Thoracic aorta (tissue), 2 donors: ENCODE results near the gene PPP3CA. TPM values are rescaled to one million over a fixed set of nuclear protein-coding genes. Genes with fewer than 3 reads are reported as not detected.
A peak's percentile ranks its signal among the peaks of the same experiment; 100 is the strongest.

Source experiments
- ATAC-seq: fragments of 150-250 bp; one replicate; pipeline ENCODE4 v1.8.0; 2017; ENCODE audit warnings: low read depth; ENCODE audit not compliant: insufficient number of reproducible peaks, low FRiP score
- DNase-seq: peaks from one replicate; pipeline ENCODE4 v3.0.0-alpha.2; 2020; ENCODE audit warnings: low spot score
- H3K27ac ChIP-seq, 2 donors: fragments of 200-600 bp; sonication (generic); 1 replicate in 1 of 2; 2 replicates in 1 of 2; pipeline ENCODE4 v1.5.1; 2016; ENCODE audit warnings: mild to moderate bottlenecking in 2 of 2, moderate library complexity in 2 of 2
- H3K27me3 ChIP-seq: fragments of 200-600 bp; sonication (generic); replicated peaks from 2 replicates; pipeline ENCODE4 v1.6.0; 2016; ENCODE audit warnings: mild to moderate bottlenecking; ENCODE audit not compliant: insufficient read depth
- H3K36me3 ChIP-seq: fragments of 200-600 bp; sonication (generic); one replicate; pipeline ENCODE4 v1.5.1; 2016
- H3K4me1 ChIP-seq, 2 donors: fragments of 200-600 bp; sonication (generic); 1 replicate in 1 of 2; 2 replicates in 1 of 2; pipeline versions ENCODE4 v1.5.1 to v1.6.0; 2016; ENCODE audit warnings: low read depth in 2 of 2, mild to moderate bottlenecking in 1 of 2; ENCODE audit not compliant: control insufficient read depth in 1 of 2
- H3K4me3 ChIP-seq: fragments of 200-600 bp; sonication (generic); 2 replicates; pipeline ENCODE4 v1.5.1; 2016; ENCODE audit warnings: mild to moderate bottlenecking
- H3K9me3 ChIP-seq: fragments of 200-600 bp; sonication (generic); 2 replicates; pipeline ENCODE4 v1.5.1; 2016
- CTCF ChIP-seq: fragments of 200-600 bp; sonication (generic); IDR thresholded peaks from one replicate; pipeline ENCODE4 v1.5.1; 2019; ENCODE audit warnings: antibody characterized with exemption
- total RNA-seq, 2 donors: library from RNA; depleted of rRNA; stranded (reverse); fragments of >200 nt; gene quantifications; one replicate each; pipeline versions ENCODE4 v1.1.0 to v1.2.3, GENCODE V29; 2016

Gene PPP3CA
- total RNA-seq, 2 donors from 2014 or later: 21.9 to 43.2 TPM

GRCh38 chr4:101345596-101346350 is 1.6 kb downstream of the PPP3CA start:
- Histone ChIP-seq H3K4me1 (peaks cover 21 to 34% of the 10 kb centered on the region in 2 donors), H3K4me3 (peak overlapping the region; percentile 92), H3K27ac (peak overlapping the region in 1 of 2 donors; percentile 96), H3K36me3 (no peaks in the 10 kb centered on the region), H3K27me3 (no peaks in the 10 kb centered on the region), H3K9me3 (no peaks in the 10 kb centered on the region)
- TF ChIP-seq CTCF: no peak
- ATAC-seq (no peak), DNase-seq (no peak)

GRCh38 chr4:101345271-101345595 is 2.1 kb downstream of the PPP3CA start:
- Histone ChIP-seq H3K4me3 (peak overlapping the region; percentile 92), H3K36me3 (no peaks in the 10 kb centered on the region), H3K9me3 (no peaks in the 10 kb centered on the region), H3K27ac (peak overlapping the region in 1 of 2 donors; percentile 96), H3K27me3 (no peaks in the 10 kb centered on the region), H3K4me1 (peaks cover 21 to 34% of the 10 kb centered on the region in 2 donors)
- no peak for TF ChIP-seq CTCF
- ATAC-seq (no peak), DNase-seq (no peak)

GRCh38 chr4:101339332-101339731 is 8.0 kb downstream of the PPP3CA start:
- TF ChIP-seq CTCF: no peak
- H3K36me3 ChIP-seq: no peaks in the 10 kb centered on the region
- ATAC-seq (no peak), DNase-seq (no peak)
- no peaks in the 10 kb centered on the region for H3K9me3 ChIP-seq
- no peaks in the 10 kb centered on the region for H3K27me3 ChIP-seq
- H3K27ac ChIP-seq: no peak overlapping the region
- H3K4me3 ChIP-seq: no peak overlapping the region
- H3K4me1 ChIP-seq: peaks cover 3 to 20% of the 10 kb centered on the region in 2 donors

- H3K27ac ChIP-seq: peak overlapping the region in 1 of 2 donors; percentile 0
- H3K36me3 ChIP-seq: no peaks in the 10 kb centered on the region
- no peaks in the 10 kb centered on the region for H3K27me3 ChIP-seq
- DNase-seq (no peak), ATAC-seq (peak; percentile 78)
- TF ChIP-seq CTCF: no peak
- H3K4me3 ChIP-seq: no peak overlapping the region
- no peaks in the 10 kb centered on the region for H3K9me3 ChIP-seq
- peaks cover 3 to 10% of the 10 kb centered on the region in 2 donors for H3K4me1 ChIP-seq
Observed at GRCh38 chr4:101337688-101338087, 9.6 kb downstream of the PPP3CA start.

- H3K9me3 ChIP-seq: no peaks in the 10 kb centered on the region
- DNase-seq (no peak), ATAC-seq (no peak)
- H3K4me3 ChIP-seq: no peak overlapping the region
- H3K36me3 ChIP-seq: no peaks in the 10 kb centered on the region
- H3K27me3 ChIP-seq: no peaks in the 10 kb centered on the region
- peaks cover 0 to 19% of the 10 kb centered on the region in 2 donors for H3K4me1 ChIP-seq
- no peak overlapping the region for H3K27ac ChIP-seq
- no peak for TF ChIP-seq CTCF
Observed at GRCh38 chr4:101334963-101335572, 12.3 kb downstream of the PPP3CA start.
